NCI-H146 treated with DMSO at 0.1 percent for 48 hours (cell line): ENCODE measurements around the gene ISM2.
"Not testable (repeated sequence)": the region's sequence is repeated elsewhere in the genome, so short reads cannot be mapped to it uniquely, and the experiment has no call there.

Source experiments
- DNase-seq: peaks from one replicate; lab custom pipeline; 2025; ENCODE audit not compliant: unreplicated experiment; lab: John Stamatoyannopoulos, UW

The ISM2 gene

GRCh38 chr14:77498120-77498979, at the start of gene ISM2:
TSS of gene ISM2 (minus strand) at chr14:77498816. CDS start at chr14:77498793, 23 bp downstream.
- peak; percentile 7 for DNase-seq

- DNase-seq, result no peak
Measured at GRCh38 chr14:77547512-77548180, 49.0 kb upstream of the ISM2 start.

- not testable (repeated sequence) for DNase-seq
Measured at GRCh38 chr14:77545171-77545570, 46.6 kb upstream of the ISM2 start.

GRCh38 chr14:77544571-77544970, 46.0 kb upstream of the ISM2 start:
- no peak for DNase-seq

- DNase-seq, result no peak
Measured at GRCh38 chr14:77543637-77544334, 45.2 kb upstream of the ISM2 start.

- DNase-seq, result no peak
Measured at GRCh38 chr14:77543240-77543551, 44.6 kb upstream of the ISM2 start.

GRCh38 chr14:77542421-77543239, 44.0 kb upstream of the ISM2 start:
- DNase-seq, result no peak

- no peak for DNase-seq
Measured at GRCh38 chr14:77541905-77542304, 43.3 kb upstream of the ISM2 start.

GRCh38 chr14:77536951-77537350, 38.3 kb upstream of the ISM2 start:
- not testable (repeated sequence) for DNase-seq

GRCh38 chr14:77531071-77531470, 32.5 kb upstream of the ISM2 start:
- DNase-seq, result no peak

- DNase-seq, result no peak
Measured at GRCh38 chr14:77529963-77530362, 31.3 kb upstream of the ISM2 start.

GRCh38 chr14:77529213-77529612, 30.6 kb upstream of the ISM2 start:
- DNase-seq, result no peak

- not testable (repeated sequence) for DNase-seq
Measured at GRCh38 chr14:77528701-77529100, 30.1 kb upstream of the ISM2 start.

GRCh38 chr14:77526266-77526665, 27.6 kb upstream of the ISM2 start:
- no peak for DNase-seq

- no peak for DNase-seq
Measured at GRCh38 chr14:77524536-77524935, 25.9 kb upstream of the ISM2 start.

- DNase-seq, result no peak
Measured at GRCh38 chr14:77523109-77523508, 24.5 kb upstream of the ISM2 start.

GRCh38 chr14:77520555-77520954, 21.9 kb upstream of the ISM2 start:
- peak; percentile 5 for DNase-seq

GRCh38 chr14:77516126-77516525, 17.5 kb upstream of the ISM2 start:
- DNase-seq, result no peak

- no peak for DNase-seq
Measured at GRCh38 chr14:77511486-77512162, 13.0 kb upstream of the ISM2 start.

GRCh38 chr14:77509366-77509765, 10.8 kb upstream of the ISM2 start:
- no peak for DNase-seq
